A549 (cell line): ENCODE measurements around the gene FADS1. TPM values are rescaled to one million over a fixed set of nuclear protein-coding genes. Genes with fewer than 3 reads are reported as not detected.

Source experiments
- ATAC-seq, 2 experiments: fragments of 200-7000 bp in 1 of 2; fragments of >200 bp in 1 of 2; cut with Nextera tagmentation in 1 of 2; cut with Tn5 transposase in 1 of 2; 3 replicates each; pipeline versions ENCODE4 v1.8.0 to v1.9.1; 2018 to 2020; ENCODE audit warnings: mild to moderate bottlenecking in 1 of 2, moderate library complexity in 1 of 2
- CTCF ChIA-PET: fragments of 300-600 bp; sonication (Branson Sonifier 250); formaldehyde crosslinking; extraction: SDS; loops from one replicate; lab custom pipeline; 2021; ENCODE audit warnings: antibody characterized with exemption, inconsistent platforms; lab: Yijun Ruan, JAX
- POLR2A ChIA-PET: fragments of 350-600 bp; formaldehyde crosslinking; extraction: SDS; loops from one replicate; lab custom pipeline; 2021; ENCODE audit warnings: antibody characterized with exemption, inconsistent platforms; lab: Yijun Ruan, JAX
- DNase-seq, 2 experiments: peaks; one replicate each; pipeline versions ENCODE4 v3.0.0 to v3.0.0-alpha.2; 2011 to 2016; ENCODE audit warnings: low read depth in 1 of 2, low spot score in 1 of 2
- FAIRE-seq: peaks from 2 replicates; lab custom pipeline; 2011; peaks lifted over from hg19 to GRCh38; lab: Jason Lieb, UNC
- H3K27ac ChIP-seq, 2 experiments: fragments of >200 bp; sonication (Bioruptor Twin); formaldehyde crosslinking; 3 replicates each; pipeline ENCODE4 v1.5.1; 2016 to 2017
- H3K4me1 ChIP-seq: fragments of >200 bp; sonication (Bioruptor Twin); formaldehyde crosslinking; 3 replicates; pipeline ENCODE4 v1.6.1; 2016
- H3K4me2 ChIP-seq: fragments of >200 bp; sonication (Bioruptor Twin); formaldehyde crosslinking; 3 replicates; pipeline ENCODE4 v1.6.1; 2016
- H3K4me3 ChIP-seq: fragments of >200 bp; sonication (Bioruptor Twin); formaldehyde crosslinking; 3 replicates; pipeline ENCODE4 v1.5.1; 2016
- H3K9me3 ChIP-seq: fragments of >200 bp; sonication (Bioruptor Twin); formaldehyde crosslinking; 3 replicates; pipeline ENCODE4 v1.6.1; 2016
- CBX2 ChIP-seq: fragments of 200-600 bp; sonication (generic); IDR thresholded peaks from 2 replicates; pipeline ENCODE4 v1.6.1; 2016; ENCODE audit warnings: low read depth, mild to moderate bottlenecking, borderline replicate concordance
- CBX8 ChIP-seq: fragments of 200-600 bp; sonication (generic); IDR thresholded peaks from 2 replicates; pipeline ENCODE4 v1.6.1; 2016
- CEBPB ChIP-seq, 2 experiments: fragments of >200 bp in 1 of 2; sonication (Bioruptor Twin) in 1 of 2; formaldehyde crosslinking in 1 of 2; IDR thresholded peaks; 2 replicates each; pipeline ENCODE4 v1.6.1; 2012 to 2016
- EHF ChIP-seq: fragments of 250-450 bp; sonication (Bioruptor Pico); IDR thresholded peaks from 2 replicates; pipeline ENCODE4 v1.5.0; 2020; ENCODE audit warnings: mild to moderate bottlenecking
- EHMT2 ChIP-seq: fragments of 200-600 bp; sonication (generic); IDR thresholded peaks from 2 replicates; pipeline ENCODE4 v1.6.1; 2016; ENCODE audit warnings: antibody characterized with exemption, low read depth, mild to moderate bottlenecking, moderate library complexity
- EP300 ChIP-seq, 2 experiments: fragments of >200 bp; sonication (Bioruptor Twin); formaldehyde crosslinking; IDR thresholded peaks; 2 replicates in 1 of 2; 3 replicates in 1 of 2; pipeline ENCODE4 v1.6.1; 2016 to 2017
- ESRRA ChIP-seq: fragments of 150-350 bp; IDR thresholded peaks from 2 replicates; pipeline ENCODE4 v1.6.1; 2014; ENCODE audit warnings: mild to moderate bottlenecking, low read length, borderline replicate concordance
- FOSB ChIP-seq: fragments of 250-450 bp; sonication (Bioruptor Pico); IDR thresholded peaks from 2 replicates; pipeline ENCODE4 v1.5.0; 2020; ENCODE audit warnings: mild to moderate bottlenecking, moderate library complexity
- GATA3 ChIP-seq: IDR thresholded peaks from 2 replicates; pipeline ENCODE4 v1.6.1; 2012; ENCODE audit warnings: borderline replicate concordance
- HDAC2 ChIP-seq: fragments of 200-600 bp; sonication (generic); IDR thresholded peaks from 2 replicates; pipeline ENCODE4 v1.6.1; 2016
- HEYL ChIP-seq: fragments of 250-450 bp; sonication (Bioruptor Pico); IDR thresholded peaks from 2 replicates; pipeline ENCODE4 v1.8.0; 2021; ENCODE audit warnings: mild to moderate bottlenecking, moderate library complexity
- HOXB13 ChIP-seq: fragments of 250-450 bp; sonication (Bioruptor Pico); IDR thresholded peaks from 2 replicates; pipeline ENCODE4 v1.5.0; 2020; ENCODE audit warnings: low read depth, mild to moderate bottlenecking, moderate library complexity
- KDM5A ChIP-seq: fragments of 200-600 bp; sonication (generic); IDR thresholded peaks from 2 replicates; pipeline ENCODE4 v1.6.1; 2016; ENCODE audit warnings: antibody characterized with exemption, mild to moderate bottlenecking
- MAZ ChIP-seq: fragments of 150-350 bp; IDR thresholded peaks from 2 replicates; pipeline ENCODE4 v1.6.1; 2014; ENCODE audit warnings: antibody characterized with exemption, low read depth, low read length, borderline replicate concordance
- NR3C1 ChIP-seq: fragments of >200 bp; sonication (Bioruptor Twin); formaldehyde crosslinking; IDR thresholded peaks from 3 replicates; pipeline ENCODE4 v1.6.1; 2017
- PHF8 ChIP-seq: fragments of 200-600 bp; sonication (generic); IDR thresholded peaks from 2 replicates; pipeline ENCODE4 v1.6.1; 2016; ENCODE audit warnings: low read depth, mild to moderate bottlenecking, antibody characterized with exemption, moderate library complexity, borderline replicate concordance
- RAD21 ChIP-seq, 2 experiments: fragments of >200 bp in 1 of 2; sonication (Bioruptor Twin) in 1 of 2; formaldehyde crosslinking in 1 of 2; IDR thresholded peaks in 1 of 2; conservative IDR thresholded peaks in 1 of 2; 2 replicates in 1 of 2; 3 replicates in 1 of 2; pipeline ENCODE4 v1.6.1; 2012 to 2018; ENCODE audit warnings: inconsistent platforms in 1 of 2
- RARB ChIP-seq: fragments of 250-450 bp; sonication (Bioruptor Pico); IDR thresholded peaks from 2 replicates; pipeline ENCODE4 v1.8.0; 2021; ENCODE audit warnings: mild to moderate bottlenecking, moderate library complexity
- RCOR1 ChIP-seq: fragments of 150-350 bp; IDR thresholded peaks from 2 replicates; pipeline ENCODE4 v1.6.1; 2014; ENCODE audit warnings: antibody characterized with exemption, low read length, low read depth
- RFX5 ChIP-seq: fragments of 450-650 bp; IDR thresholded peaks from 2 replicates; pipeline ENCODE4 v1.7.1; 2014; ENCODE audit warnings: antibody characterized with exemption, mild to moderate bottlenecking, moderate library complexity
- RNF2 ChIP-seq: fragments of 200-600 bp; sonication (generic); IDR thresholded peaks from 2 replicates; pipeline ENCODE4 v1.6.1; 2016; ENCODE audit warnings: low read depth, mild to moderate bottlenecking, antibody characterized with exemption, moderate library complexity, borderline replicate concordance
- SMC3 ChIP-seq: fragments of >200 bp; sonication (Bioruptor Twin); formaldehyde crosslinking; IDR thresholded peaks from 3 replicates; pipeline ENCODE4 v1.6.1; 2018; ENCODE audit warnings: inconsistent platforms
- TFCP2L1 ChIP-seq: fragments of 250-450 bp; sonication (Bioruptor Pico); IDR thresholded peaks from 2 replicates; pipeline ENCODE4 v1.5.0; 2021; ENCODE audit warnings: mild to moderate bottlenecking
- TP53 ChIP-seq: fragments of 250-450 bp; sonication (Bioruptor Pico); IDR thresholded peaks from 2 replicates; pipeline ENCODE4 v1.5.0; 2021; ENCODE audit warnings: mild to moderate bottlenecking, moderate library complexity
- ZC3H11A ChIP-seq: fragments of 450-650 bp; IDR thresholded peaks from 2 replicates; pipeline ENCODE4 v1.6.1; 2014; ENCODE audit warnings: antibody characterized with exemption, mild to moderate bottlenecking
- ZFP36 ChIP-seq: fragments of 450-650 bp; IDR thresholded peaks from 2 replicates; pipeline ENCODE4 v1.6.1; 2014; ENCODE audit warnings: borderline replicate concordance; ENCODE audit not compliant: partially characterized antibody
- ZSCAN20 ChIP-seq: fragments of 250-450 bp; sonication (Bioruptor Pico); IDR thresholded peaks from 2 replicates; pipeline ENCODE4 v1.8.0; 2022; ENCODE audit warnings: mild to moderate bottlenecking, moderate library complexity
- WGBS: methylation state at CpG from one replicate; pipeline ENCODE4 v1.1.6; 2017; ENCODE audit errors: missing lambda C conversion rate; 5-methylcytosine and 5-hydroxymethylcytosine counted together
- polyA plus RNA-seq, 4 experiments: library from polyadenylated mRNA; depleted of rRNA in 3 of 4; stranded (reverse); fragments of >200 nt; fragmentation: RNase III in 1 of 4; extraction: RNeasy Plus Mini Kit Qiagen cat#74134 plus additional on column Dnase treatment in 1 of 4; gene quantifications; 2 replicates in 3 of 4; 3 replicates in 1 of 4; pipeline ENCODE4 v1.2.3, GENCODE V29; 2011 to 2017
- TF ChIP-seq, protein P1 (sequence below): IDR thresholded peaks from 2 replicates; pipeline ENCODE4 v1.6.1; 2012
- TF ChIP-seq, protein P2 (sequence below): IDR thresholded peaks from 2 replicates; pipeline ENCODE4 v1.6.1; 2012
- TF ChIP-seq, protein P3 (sequence below): fragments of 200-600 bp; sonication (generic); IDR thresholded peaks from 2 replicates; pipeline ENCODE4 v1.6.1; 2016; ENCODE audit warnings: antibody characterized with exemption, mild to moderate bottlenecking, moderate library complexity
- TF ChIP-seq, protein P4 (sequence below): IDR thresholded peaks from 2 replicates; pipeline ENCODE4 v1.6.1; 2012; ENCODE audit warnings: low read depth, borderline replicate concordance

FADS1 gene
- polyA plus RNA-seq, 2 of the 4 experiments (the other 2 are of a cell fraction) = 163 to 205 TPM

DNA sequence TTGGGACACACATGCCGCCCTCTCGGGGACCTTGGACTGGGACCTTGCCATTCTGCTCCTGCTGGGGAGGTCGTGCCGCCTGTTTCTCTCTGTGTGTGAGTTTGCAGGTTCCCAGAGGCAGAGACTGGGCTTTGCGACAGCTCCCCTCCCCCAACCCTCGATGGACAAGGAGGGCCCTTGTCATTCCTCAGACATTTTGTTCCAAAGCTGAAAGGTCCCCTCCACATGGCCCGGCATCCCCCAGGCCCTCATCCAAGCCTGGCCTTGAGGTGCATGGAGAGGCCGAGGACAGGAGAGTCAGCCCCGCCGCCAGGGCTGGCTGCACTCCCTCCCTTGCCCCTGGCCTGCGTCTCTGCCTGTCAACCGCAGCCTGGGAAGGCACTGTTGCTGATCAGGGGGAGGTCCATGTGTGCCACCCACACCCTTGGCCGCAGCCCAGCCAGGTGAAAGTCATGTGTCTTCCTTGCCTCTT is 36.9 kb upstream of the FADS1 start (continued):
- TF ChIP-seq, protein P1, sequence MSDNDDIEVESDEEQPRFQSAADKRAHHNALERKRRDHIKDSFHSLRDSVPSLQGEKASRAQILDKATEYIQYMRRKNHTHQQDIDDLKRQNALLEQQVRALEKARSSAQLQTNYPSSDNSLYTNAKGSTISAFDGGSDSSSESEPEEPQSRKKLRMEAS = no peak

DNA sequence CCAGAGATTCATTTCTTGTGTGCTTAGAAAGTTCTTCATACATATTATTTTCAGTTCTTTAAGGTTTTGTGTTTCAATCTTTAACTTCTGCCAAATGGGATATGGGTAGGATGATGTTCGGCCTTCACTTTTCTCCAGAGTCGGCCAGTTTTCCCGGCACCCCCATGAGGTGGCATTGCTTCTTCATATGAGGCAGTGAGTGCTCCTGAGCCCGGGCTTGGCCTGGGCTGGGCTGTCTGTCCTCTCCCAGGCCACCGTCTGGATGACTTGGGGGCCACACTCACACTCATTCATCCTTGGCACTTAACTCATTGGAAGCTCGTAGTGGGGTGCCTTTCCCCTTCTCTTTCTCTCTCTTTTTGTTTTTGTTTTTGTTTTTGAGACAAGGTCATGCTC is 35.1 kb upstream of the FADS1 start:
- ChIA-PET POLR2A (no interaction called here), CTCF (interaction anchor here (1.0 kb wide), 1 partner anchor 256 kb away, joined by 4 read pairs; no protein-coding TSS in a partner anchor)

DNA sequence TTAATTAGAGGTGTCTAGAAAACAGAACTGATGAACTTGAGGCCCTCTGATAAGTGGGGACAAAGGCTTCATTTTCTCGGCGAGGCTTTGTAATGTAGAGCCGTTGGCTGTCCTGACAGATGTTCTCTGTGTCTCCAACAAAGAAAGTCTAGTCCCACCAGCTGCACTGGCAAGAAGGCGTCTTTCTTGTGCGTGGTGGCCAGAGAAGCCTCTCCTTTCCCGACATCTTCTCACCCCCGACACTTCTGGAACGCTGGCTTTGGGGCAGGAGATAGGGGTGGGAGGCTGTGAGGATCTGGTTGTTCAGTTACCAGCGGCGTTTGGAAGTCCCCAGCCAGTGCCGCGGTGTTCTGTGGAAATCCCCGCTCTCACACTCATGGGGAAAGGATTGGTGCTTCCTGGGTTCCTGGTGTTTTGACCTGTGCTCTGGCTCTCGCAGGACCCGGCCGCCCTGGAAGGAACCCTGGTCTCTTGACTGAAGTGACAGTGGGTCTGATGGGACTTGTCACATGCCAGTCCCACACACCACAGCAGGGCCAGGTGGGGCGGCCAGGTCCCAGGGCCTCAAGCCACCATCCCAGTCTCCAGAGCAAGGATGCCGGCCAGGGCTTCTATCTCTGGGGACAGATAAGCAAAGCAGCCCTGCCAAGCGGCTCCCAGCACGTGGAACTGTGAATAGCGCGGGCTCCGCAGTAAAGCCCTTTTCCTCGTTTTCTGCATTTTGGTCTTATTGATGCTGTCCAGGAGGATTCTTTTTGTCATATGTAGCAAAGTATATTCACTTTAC is 34.5 kb upstream of the FADS1 start:
- 94% methylated on average over 24 of the region's 24 CpGs for WGBS
- ATAC-seq (no peak), DNase-seq (no peak)
- Histone ChIP-seq H3K4me2 (no peak overlapping the region), H3K4me1 (no peaks in the 10 kb centered on the region), H3K27ac (no peak overlapping the region), H3K9me3 (no peaks in the 10 kb centered on the region), H3K4me3 (no peak overlapping the region)
- POLR2A ChIA-PET = no interaction called here
- CTCF ChIA-PET = interaction anchor here (1.0 kb wide), 1 partner anchor 257 kb away, joined by 4 read pairs; no protein-coding TSS in a partner anchor
- no peak for TF ChIP-seq EP300 (IDR thresholded peaks at IDR 0.05)
- no peak for TF ChIP-seq HOXB13
- TF ChIP-seq HEYL (CRISPR knock-in tag) = no peak
- TF ChIP-seq ESRRA = no peak
- no peak for TF ChIP-seq RARB (CRISPR knock-in tag)
- no peak for TF ChIP-seq NR3C1
- TF ChIP-seq MAZ = no peak
- TF ChIP-seq TFCP2L1 = no peak
- no peak for TF ChIP-seq RNF2
- TF ChIP-seq ZFP36 = no peak
- TF ChIP-seq CEBPB (IDR thresholded peaks at IDR 0.05) = no peak
- no peak for TF ChIP-seq ZC3H11A
- no peak for TF ChIP-seq EHMT2
- no peak for TF ChIP-seq CBX2
- TF ChIP-seq CBX8 = no peak
- no peak for TF ChIP-seq FOSB (CRISPR knock-in tag)
- no peak for TF ChIP-seq GATA3
- TF ChIP-seq ZSCAN20 = no peak
- TF ChIP-seq, protein P2, sequence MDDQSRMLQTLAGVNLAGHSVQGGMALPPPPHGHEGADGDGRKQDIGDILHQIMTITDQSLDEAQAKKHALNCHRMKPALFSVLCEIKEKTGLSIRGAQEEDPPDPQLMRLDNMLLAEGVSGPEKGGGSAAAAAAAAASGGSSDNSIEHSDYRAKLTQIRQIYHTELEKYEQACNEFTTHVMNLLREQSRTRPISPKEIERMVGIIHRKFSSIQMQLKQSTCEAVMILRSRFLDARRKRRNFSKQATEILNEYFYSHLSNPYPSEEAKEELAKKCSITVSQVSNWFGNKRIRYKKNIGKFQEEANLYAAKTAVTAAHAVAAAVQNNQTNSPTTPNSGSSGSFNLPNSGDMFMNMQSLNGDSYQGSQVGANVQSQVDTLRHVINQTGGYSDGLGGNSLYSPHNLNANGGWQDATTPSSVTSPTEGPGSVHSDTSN = no peak
- TF ChIP-seq RAD21 (conservative IDR thresholded peaks at IDR 0.05 in 1 of 2, IDR thresholded peaks at IDR 0.05 in 1 of 2) = no peak
- TF ChIP-seq, all 56 proteins: peak for 0
- no peak for FAIRE-seq

More for the DNA sequence above, 35.1 kb upstream of the FADS1 start:
- no peak for FAIRE-seq
- ATAC-seq = no peak
- WGBS = 83% methylated on average over 6 of the region's 6 CpGs
- Histone ChIP-seq H3K4me2 (no peak overlapping the region), H3K9me3 (no peaks in the 10 kb centered on the region), H3K27ac (no peak overlapping the region), H3K4me1 (no peaks in the 10 kb centered on the region), H3K4me3 (no peak overlapping the region)
- TF ChIP-seq RCOR1 = no peak
- no peak for TF ChIP-seq TP53 (CRISPR knock-in tag)
- no peak for TF ChIP-seq ZFP36
- no peak for TF ChIP-seq GATA3
- TF ChIP-seq KDM5A = no peak
- TF ChIP-seq, protein P3, sequence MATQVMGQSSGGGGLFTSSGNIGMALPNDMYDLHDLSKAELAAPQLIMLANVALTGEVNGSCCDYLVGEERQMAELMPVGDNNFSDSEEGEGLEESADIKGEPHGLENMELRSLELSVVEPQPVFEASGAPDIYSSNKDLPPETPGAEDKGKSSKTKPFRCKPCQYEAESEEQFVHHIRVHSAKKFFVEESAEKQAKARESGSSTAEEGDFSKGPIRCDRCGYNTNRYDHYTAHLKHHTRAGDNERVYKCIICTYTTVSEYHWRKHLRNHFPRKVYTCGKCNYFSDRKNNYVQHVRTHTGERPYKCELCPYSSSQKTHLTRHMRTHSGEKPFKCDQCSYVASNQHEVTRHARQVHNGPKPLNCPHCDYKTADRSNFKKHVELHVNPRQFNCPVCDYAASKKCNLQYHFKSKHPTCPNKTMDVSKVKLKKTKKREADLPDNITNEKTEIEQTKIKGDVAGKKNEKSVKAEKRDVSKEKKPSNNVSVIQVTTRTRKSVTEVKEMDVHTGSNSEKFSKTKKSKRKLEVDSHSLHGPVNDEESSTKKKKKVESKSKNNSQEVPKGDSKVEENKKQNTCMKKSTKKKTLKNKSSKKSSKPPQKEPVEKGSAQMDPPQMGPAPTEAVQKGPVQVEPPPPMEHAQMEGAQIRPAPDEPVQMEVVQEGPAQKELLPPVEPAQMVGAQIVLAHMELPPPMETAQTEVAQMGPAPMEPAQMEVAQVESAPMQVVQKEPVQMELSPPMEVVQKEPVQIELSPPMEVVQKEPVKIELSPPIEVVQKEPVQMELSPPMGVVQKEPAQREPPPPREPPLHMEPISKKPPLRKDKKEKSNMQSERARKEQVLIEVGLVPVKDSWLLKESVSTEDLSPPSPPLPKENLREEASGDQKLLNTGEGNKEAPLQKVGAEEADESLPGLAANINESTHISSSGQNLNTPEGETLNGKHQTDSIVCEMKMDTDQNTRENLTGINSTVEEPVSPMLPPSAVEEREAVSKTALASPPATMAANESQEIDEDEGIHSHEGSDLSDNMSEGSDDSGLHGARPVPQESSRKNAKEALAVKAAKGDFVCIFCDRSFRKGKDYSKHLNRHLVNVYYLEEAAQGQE = no peak
- no peak for TF ChIP-seq EHMT2
- TF ChIP-seq SMC3 = no peak
- TF ChIP-seq, protein P4, sequence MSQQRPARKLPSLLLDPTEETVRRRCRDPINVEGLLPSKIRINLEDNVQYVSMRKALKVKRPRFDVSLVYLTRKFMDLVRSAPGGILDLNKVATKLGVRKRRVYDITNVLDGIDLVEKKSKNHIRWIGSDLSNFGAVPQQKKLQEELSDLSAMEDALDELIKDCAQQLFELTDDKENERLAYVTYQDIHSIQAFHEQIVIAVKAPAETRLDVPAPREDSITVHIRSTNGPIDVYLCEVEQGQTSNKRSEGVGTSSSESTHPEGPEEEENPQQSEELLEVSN = no peak
- TF ChIP-seq EHF (CRISPR knock-in tag) = no peak
- no peak for TF ChIP-seq EP300 (IDR thresholded peaks at IDR 0.05)
- TF ChIP-seq PHF8 = no peak
- no peak for TF ChIP-seq CBX2
- TF ChIP-seq HDAC2 = no peak
- TF ChIP-seq RFX5 = no peak
- no peak for DNase-seq
